Thymus (tissue), 11 donors: ENCODE measurements around the gene CLN5. TPM values are rescaled to one million over a fixed set of nuclear protein-coding genes. Genes with fewer than 3 reads are reported as not detected.

ENCODE experiments used
- DNase-seq, 9 donors: peaks; one replicate each; pipeline ENCODE4 v3.0.0-alpha.2; 2013; ENCODE audit warnings: low spot score in 9 of 9, low read depth in 6 of 9, missing footprints in 1 of 9
- H3K27ac ChIP-seq, 2 donors: one replicate each; pipeline ENCODE4 v1.5.1; 2013; ENCODE audit warnings: control low read depth in 1 of 2, low read depth in 1 of 2, low read length in 1 of 2, mild to moderate bottlenecking in 1 of 2, moderate library complexity in 1 of 2
- H3K27me3 ChIP-seq, 2 donors: one replicate each; pipeline ENCODE4 v1.5.1; 2013; ENCODE audit warnings: low read length in 1 of 2; ENCODE audit not compliant: control insufficient read depth in 2 of 2, insufficient read depth in 1 of 2
- H3K36me3 ChIP-seq, 2 donors: one replicate each; pipeline ENCODE4 v1.5.1; 2013; ENCODE audit warnings: low read length in 1 of 2, mild to moderate bottlenecking in 1 of 2, moderate library complexity in 1 of 2; ENCODE audit not compliant: control insufficient read depth in 2 of 2, insufficient read depth in 2 of 2
- H3K4me1 ChIP-seq, 2 donors: one replicate each; pipeline ENCODE4 v1.5.1; 2013; ENCODE audit warnings: low read length in 2 of 2; ENCODE audit not compliant: control insufficient read depth in 2 of 2, insufficient read depth in 2 of 2
- H3K4me3 ChIP-seq, 2 donors: one replicate each; pipeline ENCODE4 v1.5.1; 2013; ENCODE audit warnings: low read length in 2 of 2, control low read depth in 1 of 2, mild to moderate bottlenecking in 1 of 2
- H3K9me3 ChIP-seq, 2 donors: one replicate each; pipeline ENCODE4 v1.5.1; 2013; ENCODE audit warnings: low read length in 1 of 2, mild to moderate bottlenecking in 1 of 2; ENCODE audit not compliant: control insufficient read depth in 2 of 2, insufficient read depth in 1 of 2
- WGBS: extraction: QIAGEN DNeasy Blood & Tissue Kit; methylation state at CpG from one replicate; pipeline ENCODE4 v1.1.7; 2013; 5-methylcytosine and 5-hydroxymethylcytosine counted together
- polyA plus RNA-seq: library from polyadenylated mRNA; stranded (reverse); fragments of 200-250 nt; gene quantifications from one replicate; pipeline ENCODE4 v1.2.3, GENCODE V29; 2013
- total RNA-seq: library from RNA; stranded (reverse); fragments of 120-200 nt; gene quantifications from one replicate; pipeline ENCODE4 v1.2.4, GENCODE V29; 2013
- donor health status: healthy.

CLN5 gene
- total and polyA plus RNA-seq, 2 donors = 29.1 to 30.6 TPM

DNA sequence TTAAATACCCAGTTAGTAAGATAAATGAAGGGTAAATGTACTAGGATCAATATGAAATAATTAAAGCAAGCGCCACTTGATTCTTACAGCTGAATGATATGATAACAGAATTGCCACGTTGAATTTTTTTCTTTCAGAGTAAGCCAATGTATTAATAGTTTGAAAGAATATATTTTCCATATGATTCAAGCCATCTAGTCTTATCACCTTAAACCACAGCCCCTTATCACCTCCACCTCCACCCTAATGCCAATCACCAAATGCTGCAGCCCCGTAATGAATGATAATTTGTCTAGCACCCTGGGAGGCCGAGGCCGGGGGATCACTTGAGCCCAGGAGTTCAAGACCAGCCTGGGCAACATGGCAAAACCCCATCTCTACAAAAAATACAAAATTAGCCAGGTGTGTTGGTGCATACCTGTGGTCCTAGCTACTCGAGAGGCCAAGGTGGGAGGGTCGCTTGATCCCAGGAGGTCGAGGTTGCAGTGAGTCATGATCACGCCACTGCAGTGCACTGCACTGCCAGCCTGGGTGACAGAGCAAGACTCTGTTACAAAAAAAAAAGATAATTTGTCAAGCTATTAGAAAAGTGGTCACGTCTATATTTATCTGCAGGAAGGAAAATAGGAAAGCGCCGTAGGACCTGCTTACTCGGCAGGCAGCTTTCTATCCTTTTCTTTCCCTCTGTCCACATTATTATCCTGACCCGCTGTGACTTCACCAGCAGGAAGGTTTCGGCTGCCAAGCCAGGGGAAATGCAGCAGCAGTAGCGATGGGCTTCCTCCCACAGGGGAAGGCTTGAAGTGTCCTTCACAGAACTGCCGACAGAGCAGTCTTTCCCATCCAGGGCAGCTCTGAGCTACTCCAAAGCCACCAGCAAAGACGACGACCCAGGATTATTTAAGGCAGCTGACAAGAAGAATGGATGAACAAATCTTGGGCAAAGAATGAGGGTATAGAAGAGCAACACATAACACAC is 19.7 kb upstream of the CLN5 start:
- Histone ChIP-seq H3K27ac (no peak overlapping the region), H3K4me3 (no peak overlapping the region)
- DNase-seq = no peak

DNA sequence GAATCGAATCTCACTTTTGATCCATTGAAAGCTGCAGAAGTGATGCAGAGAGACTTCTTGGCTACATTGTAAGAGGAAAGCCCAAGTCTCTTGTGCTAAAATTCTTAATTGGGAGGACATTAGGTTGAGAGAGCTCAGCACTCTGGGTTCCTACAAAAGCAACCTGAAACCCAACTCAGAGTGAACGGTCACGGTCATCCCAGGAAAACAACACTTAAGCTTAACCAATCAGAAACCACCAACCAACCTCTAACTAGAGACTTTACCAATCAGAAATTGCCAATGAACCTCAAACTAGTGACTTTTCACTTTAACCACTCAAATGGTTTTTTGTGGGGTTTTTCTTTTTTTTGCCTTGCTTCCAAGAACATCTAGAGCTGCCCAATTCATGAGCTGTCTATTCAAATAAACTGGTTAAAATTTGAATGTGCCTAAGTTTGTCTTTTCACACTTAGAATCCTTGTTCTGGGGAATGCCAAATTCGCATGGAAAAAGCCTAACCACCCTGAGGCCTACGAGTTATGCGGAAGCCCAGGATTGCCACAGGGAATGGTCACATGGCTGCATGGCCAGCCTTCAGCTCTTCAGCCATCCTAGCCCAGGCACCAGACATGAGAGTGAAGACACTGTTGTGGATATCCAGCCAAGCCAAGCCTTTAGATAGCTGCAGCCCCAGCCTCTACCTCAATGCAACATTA is 17.8 kb upstream of the CLN5 start:
- no peak for DNase-seq
- H3K27me3 ChIP-seq = peaks cover 0 to 3% of the 10 kb centered on the region in 2 donors
- peaks cover 0 to 4% of the 10 kb centered on the region in 2 donors for H3K9me3 ChIP-seq
- 98% methylated on average over 6 of the region's 6 CpGs for WGBS
- no peak overlapping the region for H3K27ac ChIP-seq
- H3K36me3 ChIP-seq = no peaks in the 10 kb centered on the region
- no peak overlapping the region for H3K4me3 ChIP-seq
- H3K4me1 ChIP-seq = peaks cover 0 to 11% of the 10 kb centered on the region in 2 donors

More for the DNA sequence above, 19.7 kb upstream of the CLN5 start:
- WGBS = 50% methylated on average over 19 of the region's 19 CpGs
- Histone ChIP-seq H3K4me1 (peaks cover 0 to 8% of the 10 kb centered on the region in 2 donors), H3K27me3 (peaks cover 0 to 3% of the 10 kb centered on the region in 2 donors), H3K9me3 (peaks cover 0 to 3% of the 10 kb centered on the region in 2 donors), H3K36me3 (no peaks in the 10 kb centered on the region)

DNA sequence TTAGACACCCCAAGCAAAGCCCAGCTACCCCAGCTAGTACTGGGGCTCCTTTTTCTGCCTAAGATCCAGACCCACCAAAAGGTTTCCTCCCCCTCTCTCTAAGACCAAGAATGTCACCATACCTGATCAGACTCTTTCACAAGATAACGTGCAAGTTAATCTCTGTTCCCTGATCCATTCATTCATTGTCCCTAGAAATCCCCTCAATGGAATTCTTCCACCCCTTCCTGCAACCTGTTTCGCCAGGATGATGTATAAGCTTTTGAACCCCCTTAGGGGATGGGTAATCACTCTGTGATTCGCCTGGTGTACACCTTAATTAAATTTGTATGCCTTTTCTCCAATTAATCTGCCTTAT is 17.3 kb upstream of the CLN5 start:
- WGBS = 98% methylated on average over 3 of the region's 3 CpGs
- H3K27me3 ChIP-seq = peaks cover 0 to 4% of the 10 kb centered on the region in 2 donors
- no peaks in the 10 kb centered on the region for H3K36me3 ChIP-seq
- H3K27ac ChIP-seq = no peak overlapping the region
- H3K4me1 ChIP-seq = peaks cover 0 to 11% of the 10 kb centered on the region in 2 donors
- no peak for DNase-seq
- H3K4me3 ChIP-seq = no peak overlapping the region
- peaks cover 0 to 4% of the 10 kb centered on the region in 2 donors for H3K9me3 ChIP-seq

DNA sequence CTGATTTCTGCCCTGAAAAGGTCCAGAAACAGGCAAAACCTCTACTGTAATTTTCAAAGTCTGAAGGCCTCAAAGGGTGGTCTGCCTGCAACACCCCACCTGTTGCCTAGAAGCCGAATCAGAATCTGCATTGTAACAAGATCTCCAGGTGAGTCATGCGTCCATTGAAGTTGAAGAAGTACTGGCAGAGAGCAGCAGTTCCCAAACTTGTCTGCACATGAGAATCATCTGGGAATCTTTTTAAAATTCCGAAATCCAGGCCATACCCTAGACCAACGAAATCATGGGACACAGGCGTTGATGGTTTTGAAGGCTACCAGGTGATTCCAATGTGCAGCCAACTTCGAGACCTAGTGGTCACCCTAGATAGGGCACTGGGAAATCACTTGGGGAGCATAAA is 16.0 kb upstream of the CLN5 start:
- WGBS = 94% methylated on average over 6 of the region's 6 CpGs
- DNase-seq = peak in 1 of 9 donors; percentile 27
- H3K4me1 ChIP-seq = peaks cover 0 to 14% of the 10 kb centered on the region in 2 donors
- H3K27ac ChIP-seq = peak overlapping the region in 1 of 2 donors; percentile 51
- H3K27me3 ChIP-seq = peaks cover 0 to 12% of the 10 kb centered on the region in 2 donors
- peaks cover 0 to 4% of the 10 kb centered on the region in 2 donors for H3K9me3 ChIP-seq
- H3K4me3 ChIP-seq = no peak overlapping the region
- H3K36me3 ChIP-seq = no peaks in the 10 kb centered on the region

DNA sequence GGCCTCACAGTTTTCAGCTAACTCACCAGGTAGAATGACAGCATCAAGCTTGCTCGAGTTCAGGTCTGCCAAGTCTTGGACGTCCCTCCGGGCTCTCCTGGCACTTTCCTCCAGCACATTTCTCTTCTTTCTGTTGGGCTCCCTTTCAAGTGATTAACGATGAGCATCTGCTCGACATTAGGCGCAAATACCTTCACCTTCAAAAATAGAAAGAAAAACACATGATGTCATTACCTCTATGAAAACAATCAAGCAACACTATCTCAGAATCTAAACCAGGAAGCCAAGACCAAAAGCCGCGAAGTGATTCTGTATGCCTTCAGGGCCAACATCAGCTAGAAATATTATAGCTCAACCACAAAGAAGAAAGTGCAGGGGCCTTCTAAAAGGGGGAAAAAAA is 15.4 kb upstream of the CLN5 start:
- 46% methylated on average over 8 of the region's 8 CpGs for WGBS
- H3K36me3 ChIP-seq = no peaks in the 10 kb centered on the region
- H3K4me3 ChIP-seq = no peak overlapping the region
- H3K9me3 ChIP-seq = peaks cover 0 to 4% of the 10 kb centered on the region in 2 donors
- peaks cover 0 to 12% of the 10 kb centered on the region in 2 donors for H3K27me3 ChIP-seq
- H3K4me1 ChIP-seq = peaks cover 0 to 14% of the 10 kb centered on the region in 2 donors
- DNase-seq = peak in 3 of 9 donors; percentile 15 to 53 (median 16)
- H3K27ac ChIP-seq = peak overlapping the region; percentile 31 to 51

DNA sequence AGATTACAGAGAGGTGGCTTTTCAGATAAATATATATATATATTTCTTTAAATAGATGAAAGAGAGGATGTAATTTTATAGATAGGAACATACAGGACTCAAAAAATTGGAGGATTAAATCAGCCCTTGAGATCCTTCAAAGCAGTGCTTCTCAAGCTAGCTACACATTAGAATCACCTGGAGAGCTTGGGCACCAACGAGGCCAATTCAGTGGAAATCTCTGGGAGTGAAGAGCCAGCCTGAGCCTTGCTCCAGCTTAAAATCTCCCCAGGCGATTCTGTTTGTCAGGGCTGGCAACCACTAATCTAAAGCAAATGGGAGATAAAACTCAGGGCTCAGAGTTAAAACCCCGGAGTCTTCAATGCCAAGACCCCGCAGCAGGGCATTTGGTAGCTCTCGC is 15.0 kb upstream of the CLN5 start:
- 90% methylated on average over 5 of the region's 5 CpGs for WGBS

DNA sequence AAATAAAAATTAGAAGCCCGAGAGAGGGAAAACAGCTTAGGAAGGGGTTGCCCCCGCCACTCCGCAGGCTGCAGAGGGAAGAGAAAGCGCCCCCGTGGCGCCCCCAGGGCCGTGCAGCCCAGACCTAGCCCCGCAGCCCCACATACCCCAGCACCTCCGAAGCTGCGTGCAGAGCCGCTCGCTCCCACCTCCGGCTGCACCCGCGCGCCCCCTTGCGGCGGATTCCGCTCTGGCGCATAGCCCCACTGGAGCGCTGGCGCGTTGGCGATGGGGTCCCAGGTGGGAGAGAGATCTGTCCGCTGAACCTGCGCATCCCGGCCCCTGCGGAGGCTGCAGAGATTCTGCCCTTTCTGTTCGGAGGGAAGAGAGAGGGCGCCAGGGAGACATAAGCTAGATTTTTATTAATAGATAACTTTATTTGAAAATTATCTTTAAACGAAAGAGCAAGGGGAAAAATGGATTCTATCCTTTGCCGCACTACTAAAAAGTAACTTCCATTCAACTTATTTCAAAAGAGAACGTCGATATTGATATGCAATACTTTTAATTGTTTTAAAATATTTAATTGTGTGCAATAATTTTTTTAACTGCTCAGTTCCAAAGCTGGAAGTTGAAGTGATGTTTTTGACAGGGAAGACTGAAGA is 11.7 kb upstream of the CLN5 start:
- WGBS = 5% methylated on average over 34 of the region's 34 CpGs
- peak in 8 of 9 donors; percentile 34 to 86 (median 72) for DNase-seq
- peaks cover 0 to 4% of the 10 kb centered on the region in 2 donors for H3K9me3 ChIP-seq
- H3K27me3 ChIP-seq = peaks cover 0 to 10% of the 10 kb centered on the region in 2 donors
- peak overlapping the region in 1 of 2 donors; percentile 2 for H3K4me3 ChIP-seq
- H3K4me1 ChIP-seq = peaks cover 0 to 14% of the 10 kb centered on the region in 2 donors
- no peak overlapping the region for H3K27ac ChIP-seq
- no peaks in the 10 kb centered on the region for H3K36me3 ChIP-seq

More for the DNA sequence above, 15.0 kb upstream of the CLN5 start:
- Histone ChIP-seq H3K36me3 (no peaks in the 10 kb centered on the region), H3K27ac (peak overlapping the region in 1 of 2 donors; percentile 51), H3K4me3 (no peak overlapping the region), H3K27me3 (peaks cover 0 to 12% of the 10 kb centered on the region in 2 donors), H3K4me1 (peaks cover 0 to 14% of the 10 kb centered on the region in 2 donors), H3K9me3 (peaks cover 0 to 4% of the 10 kb centered on the region in 2 donors)
- DNase-seq = no peak

DNA sequence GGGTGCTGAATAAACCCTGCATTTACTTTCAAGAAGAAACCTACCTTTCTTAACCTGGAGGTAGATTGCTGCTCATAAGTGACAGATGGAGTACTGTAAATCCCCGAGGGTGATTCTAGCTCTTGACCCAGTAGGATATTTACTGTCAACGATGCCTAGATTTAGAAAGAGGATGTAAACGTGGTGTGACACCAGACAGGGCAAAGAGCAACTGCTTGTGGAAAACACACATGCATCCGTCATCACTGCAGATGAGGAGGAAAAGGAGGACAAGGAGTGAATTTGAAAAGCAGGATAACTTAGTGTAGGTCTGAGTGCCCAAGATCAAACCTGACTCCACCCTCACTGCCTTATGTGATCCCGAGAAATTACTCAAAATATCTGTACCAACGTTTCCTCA is 9.8 kb upstream of the CLN5 start:
- Histone ChIP-seq H3K9me3 (peaks cover 0 to 2% of the 10 kb centered on the region in 2 donors), H3K27ac (no peak overlapping the region), H3K4me3 (no peak overlapping the region), H3K27me3 (peaks cover 0 to 10% of the 10 kb centered on the region in 2 donors), H3K36me3 (no peaks in the 10 kb centered on the region), H3K4me1 (peaks cover 0 to 7% of the 10 kb centered on the region in 2 donors)
- WGBS = 58% methylated on average over 6 of the region's 6 CpGs
- DNase-seq = no peak
